Endothelial cell of umbilical vein (primary cell): ENCODE results near the gene HOXB2. TPM values are rescaled to one million over a fixed set of nuclear protein-coding genes. Genes with fewer than 3 reads are reported as not detected.

Experiments used
- BruUV-seq: library from RNA; stranded (reverse); fragments of 400-500 nt; replicated peaks from 2 replicates; lab custom pipeline; 2021; lab: Mats Ljungman, UMichigan
- CTCF ChIA-PET: fragments of 300-600, 350-600 bp; sonication (Branson Sonifier 250); formaldehyde crosslinking; loops from one replicate; lab custom pipeline; 2021; ENCODE audit warnings: antibody characterized with exemption, inconsistent platforms; lab: Charles Lee
- POLR2A ChIA-PET: fragments of 300-600, 350-600 bp; sonication (Branson Sonifier 250); formaldehyde crosslinking; loops from one replicate; lab custom pipeline; 2021; ENCODE audit warnings: antibody characterized with exemption, inconsistent platforms; lab: Charles Lee
- DNase-seq: peaks from one replicate; pipeline ENCODE4 v3.0.0-alpha.2; 2011; ENCODE audit warnings: low read depth, low spot score
- FAIRE-seq: peaks from 2 replicates; lab custom pipeline; 2011; peaks lifted over from hg19 to GRCh38; lab: Jason Lieb, UNC
- H2AFZ ChIP-seq: 2 replicates; pipeline ENCODE4 v1.6.0; 2012; ENCODE audit warnings: low read depth, low read length, control low read depth, inconsistent platforms
- H3K27ac ChIP-seq: 2 replicates; pipeline ENCODE4 v1.5.1; 2011; ENCODE audit warnings: low read depth, mild to moderate bottlenecking, control low read depth, low read length, moderate library complexity; ENCODE audit not compliant: insufficient read depth
- H3K27me3 ChIP-seq, 2 experiments: 2 replicates each; pipeline versions ENCODE4 v1.6.0 to v1.6.1; 2011; ENCODE audit warnings: low read length in 2 of 2, mixed read lengths in 1 of 2; ENCODE audit not compliant: control insufficient read depth in 2 of 2, insufficient read depth in 2 of 2
- H3K36me3 ChIP-seq, 2 experiments: 2 replicates in 1 of 2; 3 replicates in 1 of 2; pipeline ENCODE4 v1.5.1; 2011; ENCODE audit warnings: low read length in 2 of 2, mild to moderate bottlenecking in 1 of 2, moderate library complexity in 1 of 2; ENCODE audit not compliant: control insufficient read depth in 2 of 2, insufficient read depth in 2 of 2; ENCODE audit errors: extremely low read depth in 1 of 2
- H3K4me1 ChIP-seq: 3 replicates; pipeline ENCODE4 v1.5.1; 2011; ENCODE audit warnings: mild to moderate bottlenecking, low read length; ENCODE audit not compliant: control insufficient read depth, insufficient read depth; ENCODE audit errors: extremely low read depth
- H3K4me2 ChIP-seq: 2 replicates; pipeline ENCODE4 v1.6.1; 2011; ENCODE audit warnings: low read length, control low read depth, mixed read lengths; ENCODE audit not compliant: insufficient read depth
- H3K4me3 ChIP-seq, 3 experiments: fragments of 200-600 bp in 1 of 3; sonication (generic), shearing (Covaris generic) in 1 of 3; replicated peaks in 1 of 3; 2 replicates each; pipeline ENCODE4 v1.5.1; 2011 to 2016; ENCODE audit warnings: control low read depth in 3 of 3, low read length in 3 of 3, mild to moderate bottlenecking in 2 of 3, inconsistent platforms in 1 of 3, low read depth in 1 of 3, moderate library complexity in 1 of 3; ENCODE audit not compliant: insufficient read depth in 1 of 3
- H3K79me2 ChIP-seq: 2 replicates; pipeline ENCODE4 v1.6.0; 2012; ENCODE audit warnings: low read length, inconsistent platforms; ENCODE audit not compliant: control insufficient read depth, insufficient read depth
- H3K9ac ChIP-seq: replicated peaks from 2 replicates; pipeline ENCODE3; 2011; ENCODE audit warnings: low read length, control low read depth; ENCODE audit not compliant: insufficient read depth; ENCODE audit errors: extremely low read depth
- H3K9me1 ChIP-seq: replicated peaks from 3 replicates; pipeline ENCODE4 v1.6.0; 2011; ENCODE audit warnings: mild to moderate bottlenecking, low read length; ENCODE audit not compliant: control insufficient read depth, insufficient read depth; ENCODE audit errors: extremely low read depth
- H3K9me3 ChIP-seq: replicated peaks from 2 replicates; pipeline ENCODE4 v1.5.1; 2012; ENCODE audit warnings: low read length, inconsistent platforms; ENCODE audit not compliant: control insufficient read depth, insufficient read depth
- H4K20me1 ChIP-seq: replicated peaks from 2 replicates; pipeline ENCODE3; 2011; ENCODE audit warnings: mild to moderate bottlenecking, low read length; ENCODE audit not compliant: control insufficient read depth, insufficient read depth; ENCODE audit errors: extremely low read depth
- CTCF ChIP-seq, 2 donors: IDR thresholded peaks; 1 replicate in 1 of 2; 2 replicates in 1 of 2; pipeline ENCODE4 v1.5.1; 2011; ENCODE audit warnings: low read length in 2 of 2, mild to moderate bottlenecking in 2 of 2, moderate library complexity in 2 of 2, control low read depth in 1 of 2, inconsistent platforms in 1 of 2, low read depth in 1 of 2; ENCODE audit not compliant: insufficient read depth in 1 of 2; ENCODE audit errors: extremely low read depth in 1 of 2
- EZH2 ChIP-seq: IDR thresholded peaks from 2 replicates; pipeline ENCODE4 v1.6.1; 2012; ENCODE audit warnings: borderline replicate concordance, low read depth, mild to moderate bottlenecking, moderate library complexity, low read length, inconsistent platforms; ENCODE audit not compliant: severe bottlenecking
- FOS ChIP-seq: IDR thresholded peaks from 2 replicates; pipeline ENCODE4 v1.6.1; 2011; ENCODE audit warnings: mild to moderate bottlenecking, low read length, moderate library complexity, borderline replicate concordance; ENCODE audit not compliant: insufficient read depth
- MYC ChIP-seq: IDR thresholded peaks from one replicate; pipeline ENCODE4 v1.6.1; 2011; ENCODE audit warnings: mild to moderate bottlenecking, low read depth, low read length
- POLR2A ChIP-seq: IDR thresholded peaks from 2 replicates; pipeline ENCODE4 v1.6.1; 2012; ENCODE audit warnings: low read depth, mild to moderate bottlenecking, control low read depth, low read length
- POLR2AphosphoS5 ChIP-seq: IDR thresholded peaks from 2 replicates; pipeline ENCODE4 v1.6.1; 2012; ENCODE audit warnings: low read depth, mild to moderate bottlenecking, control low read depth, low read length, moderate library complexity; ENCODE audit not compliant: insufficient read depth
- dilution Hi-C: fragments of 300-500 bp; cut with MboI; formaldehyde crosslinking; loops from one replicate; pipeline ENCODE4 v1.15.0; 2019; ENCODE audit warnings: low sequenced_read_pairs; ENCODE audit not compliant: extremely low pct_ligation_motif_present
- intact Hi-C: fragments of 100-400 bp; cut with micrococcal nuclease; formaldehyde crosslinking; loops from one replicate; pipeline ENCODE4 v1.10.0; 2022
- polyA plus RNA-seq, 4 experiments: library from polyadenylated mRNA; depleted of rRNA in 3 of 4; stranded (reverse) in 3 of 4; unstranded in 1 of 4; fragments of >200 nt; gene quantifications; 2 replicates each; pipeline versions ENCODE4 v1.2.1 to v1.2.3, GENCODE V29; 2011 to 2012; ENCODE audit warnings: missing spikeins in 1 of 4
- total RNA-seq: library from RNA; stranded (reverse); gene quantifications from 2 replicates; pipeline ENCODE4 v1.2.3, GENCODE V29; 2021

The HOXB2 gene
- total and polyA plus RNA-seq, 2 donors (not counting 3 experiments of a cell fraction or from before 2014, with no cell fraction given) = 14.1 to 23.3 TPM

GRCh38 chr17:48559122-48559839 lies 14.4 kb upstream of the HOXB2 start:
- H3K4me1 ChIP-seq = peaks cover 34% of the 10 kb centered on the region
- DNase-seq (no peak), FAIRE-seq (no peak)
- H3K9me3 ChIP-seq = no peaks in the 10 kb centered on the region
- H3K36me3 ChIP-seq = peaks cover 0 to 5% of the 10 kb centered on the region in 2 experiments
- no peak overlapping the region for H3K27ac ChIP-seq
- dilution Hi-C loops (no loop called here), intact Hi-C loops (no loop called here)
- TF ChIP-seq POLR2AphosphoS5 (no peak), FOS (no peak), CTCF (IDR thresholded peaks at IDR 0.05; ENCODE audit: extremely low read depth in 1 of 2, insufficient read depth in 1 of 2, low read depth in 1 of 2, low read length in 2 of 2) (no peak), MYC (no peak), POLR2A (no peak), EZH2 (no peak)
- H3K79me2 ChIP-seq = peaks cover 68% of the 10 kb centered on the region
- H3K9me1 ChIP-seq = no peaks in the 10 kb centered on the region
- BruUV-seq = no TSS peak
- POLR2A ChIA-PET = no interaction called here
- no peak overlapping the region for H3K4me3 ChIP-seq
- H2AFZ ChIP-seq = no peak overlapping the region
- no peaks in the 10 kb centered on the region for H4K20me1 ChIP-seq
- no peak overlapping the region for H3K4me2 ChIP-seq
- no peaks in the 10 kb centered on the region for H3K27me3 ChIP-seq
- no peak overlapping the region for H3K9ac ChIP-seq
- CTCF ChIA-PET = interaction anchor here (0.8 to 1.2 kb wide), 2 partner anchors 9 to 11 kb away, joined by 3 to 4 read pairs; no protein-coding TSS in a partner anchor
